HL-60 (cell line): ENCODE measurements around the gene PRKAG2.

ENCODE experiments used
- POLR2AphosphoS5 ChIP-seq: IDR thresholded peaks from 2 replicates; pipeline ENCODE4 v1.6.1; 2012; ENCODE audit warnings: low read depth
- TF ChIP-seq, protein P1 (sequence below): IDR thresholded peaks from 2 replicates; pipeline ENCODE4 v1.6.1; 2012; ENCODE audit warnings: low read depth; ENCODE audit not compliant: insufficient replicate concordance
- TF ChIP-seq, protein P2 (sequence below): IDR thresholded peaks from one replicate; pipeline ENCODE4 v1.5.1; 2011; ENCODE audit warnings: low read length, control low read depth, inconsistent platforms; ENCODE audit not compliant: insufficient read depth

- TF ChIP-seq, protein P1, sequence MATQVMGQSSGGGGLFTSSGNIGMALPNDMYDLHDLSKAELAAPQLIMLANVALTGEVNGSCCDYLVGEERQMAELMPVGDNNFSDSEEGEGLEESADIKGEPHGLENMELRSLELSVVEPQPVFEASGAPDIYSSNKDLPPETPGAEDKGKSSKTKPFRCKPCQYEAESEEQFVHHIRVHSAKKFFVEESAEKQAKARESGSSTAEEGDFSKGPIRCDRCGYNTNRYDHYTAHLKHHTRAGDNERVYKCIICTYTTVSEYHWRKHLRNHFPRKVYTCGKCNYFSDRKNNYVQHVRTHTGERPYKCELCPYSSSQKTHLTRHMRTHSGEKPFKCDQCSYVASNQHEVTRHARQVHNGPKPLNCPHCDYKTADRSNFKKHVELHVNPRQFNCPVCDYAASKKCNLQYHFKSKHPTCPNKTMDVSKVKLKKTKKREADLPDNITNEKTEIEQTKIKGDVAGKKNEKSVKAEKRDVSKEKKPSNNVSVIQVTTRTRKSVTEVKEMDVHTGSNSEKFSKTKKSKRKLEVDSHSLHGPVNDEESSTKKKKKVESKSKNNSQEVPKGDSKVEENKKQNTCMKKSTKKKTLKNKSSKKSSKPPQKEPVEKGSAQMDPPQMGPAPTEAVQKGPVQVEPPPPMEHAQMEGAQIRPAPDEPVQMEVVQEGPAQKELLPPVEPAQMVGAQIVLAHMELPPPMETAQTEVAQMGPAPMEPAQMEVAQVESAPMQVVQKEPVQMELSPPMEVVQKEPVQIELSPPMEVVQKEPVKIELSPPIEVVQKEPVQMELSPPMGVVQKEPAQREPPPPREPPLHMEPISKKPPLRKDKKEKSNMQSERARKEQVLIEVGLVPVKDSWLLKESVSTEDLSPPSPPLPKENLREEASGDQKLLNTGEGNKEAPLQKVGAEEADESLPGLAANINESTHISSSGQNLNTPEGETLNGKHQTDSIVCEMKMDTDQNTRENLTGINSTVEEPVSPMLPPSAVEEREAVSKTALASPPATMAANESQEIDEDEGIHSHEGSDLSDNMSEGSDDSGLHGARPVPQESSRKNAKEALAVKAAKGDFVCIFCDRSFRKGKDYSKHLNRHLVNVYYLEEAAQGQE = no peak
- TF ChIP-seq POLR2AphosphoS5 = no peak
- TF ChIP-seq, protein P2, sequence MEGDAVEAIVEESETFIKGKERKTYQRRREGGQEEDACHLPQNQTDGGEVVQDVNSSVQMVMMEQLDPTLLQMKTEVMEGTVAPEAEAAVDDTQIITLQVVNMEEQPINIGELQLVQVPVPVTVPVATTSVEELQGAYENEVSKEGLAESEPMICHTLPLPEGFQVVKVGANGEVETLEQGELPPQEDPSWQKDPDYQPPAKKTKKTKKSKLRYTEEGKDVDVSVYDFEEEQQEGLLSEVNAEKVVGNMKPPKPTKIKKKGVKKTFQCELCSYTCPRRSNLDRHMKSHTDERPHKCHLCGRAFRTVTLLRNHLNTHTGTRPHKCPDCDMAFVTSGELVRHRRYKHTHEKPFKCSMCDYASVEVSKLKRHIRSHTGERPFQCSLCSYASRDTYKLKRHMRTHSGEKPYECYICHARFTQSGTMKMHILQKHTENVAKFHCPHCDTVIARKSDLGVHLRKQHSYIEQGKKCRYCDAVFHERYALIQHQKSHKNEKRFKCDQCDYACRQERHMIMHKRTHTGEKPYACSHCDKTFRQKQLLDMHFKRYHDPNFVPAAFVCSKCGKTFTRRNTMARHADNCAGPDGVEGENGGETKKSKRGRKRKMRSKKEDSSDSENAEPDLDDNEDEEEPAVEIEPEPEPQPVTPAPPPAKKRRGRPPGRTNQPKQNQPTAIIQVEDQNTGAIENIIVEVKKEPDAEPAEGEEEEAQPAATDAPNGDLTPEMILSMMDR = no peak
Measured at GRCh38 chr7:151743481-151743983, 133.4 kb downstream of the PRKAG2 start.
